Activated naive CD4-positive, alpha-beta T cell treated with anti-CD3 and anti-CD28 coated beads, Interleukin-2, amount 10 ng/mL, durations not matched to agents 7 days and 5 days (primary cell): ENCODE data around the gene COPG1.

Experiments
- CTCF ChIA-PET: fragments of 350-600 bp; sonication (Branson Sonifier 250); formaldehyde crosslinking; loops from one replicate; lab custom pipeline; 2021; ENCODE audit warnings: antibody characterized with exemption; lab: Charles Lee
- DNase-seq: peaks from one replicate; pipeline ENCODE4 v3.0.0-alpha.2; 2020
- H3K27ac Mint-ChIP-seq: one replicate; pipeline ENCODE4 v1.8.0; 2021; ENCODE audit warnings: mild to moderate bottlenecking, moderate library complexity, mixed read lengths
- H3K27me3 Mint-ChIP-seq: one replicate; pipeline ENCODE4 v1.8.0; 2021; ENCODE audit warnings: mild to moderate bottlenecking, mixed read lengths
- H3K36me3 Mint-ChIP-seq: one replicate; pipeline ENCODE4 v1.8.0; 2021; ENCODE audit warnings: mixed read lengths
- H3K4me1 Mint-ChIP-seq: one replicate; pipeline ENCODE4 v1.8.0; 2021; ENCODE audit warnings: mixed read lengths
- H3K4me3 Mint-ChIP-seq: one replicate; pipeline ENCODE4 v1.8.0; 2021; ENCODE audit warnings: mild to moderate bottlenecking, moderate library complexity, mixed read lengths
- H3K9me3 Mint-ChIP-seq: one replicate; pipeline ENCODE4 v1.8.0; 2021; ENCODE audit warnings: mixed read lengths

Gene COPG1

GRCh38 chr3:129304962-129305222, 55.5 kb downstream of the COPG1 start:
- CTCF ChIA-PET, result interaction anchor here (1.2 kb wide), 1 partner anchor 24 kb away, joined by 3 read pairs; no protein-coding TSS in a partner anchor
- Mint-ChIP-seq H3K27me3 (no peaks in the 10 kb centered on the region), H3K9me3 (no peaks in the 10 kb centered on the region), H3K4me3 (no peak overlapping the region), H3K36me3 (peaks cover 49% of the 10 kb centered on the region), H3K4me1 (peaks cover 32% of the 10 kb centered on the region), H3K27ac (no peak overlapping the region)
- DNase-seq, result no peak

DNA sequence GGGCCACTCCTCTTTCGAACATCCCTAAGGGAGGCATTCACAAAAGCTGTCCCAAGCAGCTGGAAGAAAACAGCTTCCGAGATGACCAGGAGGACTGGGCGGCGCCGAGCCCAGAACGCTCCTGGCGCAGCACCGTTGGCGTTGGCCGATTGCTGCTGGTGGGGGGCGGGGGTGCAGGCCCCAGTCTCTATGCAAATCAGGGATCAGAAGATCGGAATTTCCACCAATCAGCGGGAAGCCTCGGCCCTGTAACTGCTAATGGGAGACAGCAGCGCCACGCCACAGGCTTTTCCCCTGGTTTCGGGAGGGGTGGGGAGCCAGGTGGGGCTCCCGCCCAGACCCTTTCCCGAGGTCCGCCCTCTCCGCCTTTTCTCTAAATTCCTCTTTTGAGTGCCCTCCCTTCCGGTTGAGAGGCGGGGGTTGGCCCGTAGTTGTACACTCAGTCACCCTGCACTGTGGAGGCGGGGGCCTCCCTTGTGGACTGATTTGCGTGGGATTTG, 56.2 kb downstream of the COPG1 start:
- Mint-ChIP-seq H3K36me3 (peaks cover 48% of the 10 kb centered on the region), H3K27ac (no peak overlapping the region), H3K4me3 (no peak overlapping the region), H3K9me3 (no peaks in the 10 kb centered on the region), H3K27me3 (no peaks in the 10 kb centered on the region), H3K4me1 (peaks cover 32% of the 10 kb centered on the region)
- CTCF ChIA-PET, result no interaction called here
- DNase-seq, result no peak

DNA sequence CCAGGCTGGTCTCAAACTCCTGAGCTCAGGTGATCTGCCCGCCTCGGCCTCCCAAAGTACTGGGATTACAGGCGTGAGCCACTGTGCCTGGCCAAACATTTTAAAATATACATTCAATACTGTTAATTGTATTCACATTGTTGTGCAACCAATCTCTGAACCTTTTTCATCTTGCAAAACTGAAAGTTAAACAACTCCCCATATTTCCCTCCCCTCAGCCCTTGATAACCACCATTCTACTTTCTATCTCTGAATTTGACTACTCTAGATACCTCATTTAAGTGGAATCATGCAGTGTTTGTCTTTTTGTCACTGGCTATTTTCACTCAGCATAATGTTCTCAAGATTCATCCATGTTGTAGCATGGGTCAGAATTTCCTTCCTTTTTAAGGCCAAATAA, 59.2 kb downstream of the COPG1 start:
- no peak for DNase-seq
- Mint-ChIP-seq H3K36me3 (peaks cover 31% of the 10 kb centered on the region), H3K4me1 (peaks cover 47% of the 10 kb centered on the region), H3K9me3 (no peaks in the 10 kb centered on the region), H3K27ac (no peak overlapping the region), H3K27me3 (no peaks in the 10 kb centered on the region), H3K4me3 (no peak overlapping the region)
- CTCF ChIA-PET, result no interaction called here

- H3K4me1 Mint-ChIP-seq, result peaks cover 43% of the 10 kb centered on the region
- H3K4me3 Mint-ChIP-seq, result no peak overlapping the region
- H3K27me3 Mint-ChIP-seq, result no peaks in the 10 kb centered on the region
- no peaks in the 10 kb centered on the region for H3K9me3 Mint-ChIP-seq
- no peak overlapping the region for H3K27ac Mint-ChIP-seq
- H3K36me3 Mint-ChIP-seq, result peaks cover 23% of the 10 kb centered on the region
- DNase-seq, result no peak
- CTCF ChIA-PET, result interaction anchor here (1.0 to 2.0 kb wide), 3 partner anchors 13 to 340 kb away, joined by 3 to 4 read pairs (median 3); no protein-coding TSS in a partner anchor
These were observed 61.0 kb downstream of the COPG1 start for GRCh38 chr3:129310111-129311011.

DNA sequence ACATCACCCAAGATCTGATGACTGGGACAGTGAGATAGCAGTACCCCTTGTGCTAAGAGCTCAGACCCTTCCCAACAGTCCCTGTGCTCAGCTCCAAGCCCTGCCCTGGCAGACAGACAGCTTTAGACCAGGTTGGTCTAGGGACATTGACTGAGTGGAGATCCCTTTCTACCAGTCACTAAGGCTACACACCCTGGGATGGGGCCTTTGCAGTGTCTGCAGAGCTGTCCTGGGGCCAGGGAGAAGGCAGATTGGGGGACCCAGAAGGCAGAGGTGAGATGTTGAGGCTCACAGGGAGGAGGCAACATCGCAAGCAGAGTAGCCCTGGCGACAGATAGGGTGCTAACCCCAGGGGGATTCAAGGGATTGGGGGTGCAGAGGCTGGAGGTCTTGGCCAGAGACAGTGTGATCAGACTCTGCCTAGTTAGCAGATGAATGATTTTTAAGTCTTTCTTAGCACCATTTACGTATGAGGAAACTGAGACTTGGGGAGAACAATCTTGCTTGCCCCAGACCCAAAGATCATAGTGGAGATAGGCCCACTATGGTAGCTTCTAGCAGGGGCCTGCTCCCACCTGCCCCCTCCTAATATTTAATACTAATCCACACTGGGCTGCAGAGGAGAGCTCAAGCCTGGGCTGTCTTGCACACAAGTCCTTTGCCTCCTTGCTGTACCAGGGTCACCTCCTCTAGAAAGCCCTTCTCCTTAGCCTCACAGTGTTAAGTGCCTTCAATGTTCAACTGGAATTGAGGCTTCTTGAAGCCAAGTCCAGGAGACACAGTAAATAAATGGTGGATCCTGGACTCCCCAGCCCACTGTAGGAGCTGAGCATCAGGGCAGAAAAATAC, 61.9 kb downstream of the COPG1 start:
- no peak overlapping the region for H3K27ac Mint-ChIP-seq
- CTCF ChIA-PET, result interaction anchor here (1.0 to 2.0 kb wide), 4 partner anchors 14 to 340 kb away, joined by 3 to 5 read pairs (median 4); no protein-coding TSS in a partner anchor
- H3K4me3 Mint-ChIP-seq, result no peak overlapping the region

DNA sequence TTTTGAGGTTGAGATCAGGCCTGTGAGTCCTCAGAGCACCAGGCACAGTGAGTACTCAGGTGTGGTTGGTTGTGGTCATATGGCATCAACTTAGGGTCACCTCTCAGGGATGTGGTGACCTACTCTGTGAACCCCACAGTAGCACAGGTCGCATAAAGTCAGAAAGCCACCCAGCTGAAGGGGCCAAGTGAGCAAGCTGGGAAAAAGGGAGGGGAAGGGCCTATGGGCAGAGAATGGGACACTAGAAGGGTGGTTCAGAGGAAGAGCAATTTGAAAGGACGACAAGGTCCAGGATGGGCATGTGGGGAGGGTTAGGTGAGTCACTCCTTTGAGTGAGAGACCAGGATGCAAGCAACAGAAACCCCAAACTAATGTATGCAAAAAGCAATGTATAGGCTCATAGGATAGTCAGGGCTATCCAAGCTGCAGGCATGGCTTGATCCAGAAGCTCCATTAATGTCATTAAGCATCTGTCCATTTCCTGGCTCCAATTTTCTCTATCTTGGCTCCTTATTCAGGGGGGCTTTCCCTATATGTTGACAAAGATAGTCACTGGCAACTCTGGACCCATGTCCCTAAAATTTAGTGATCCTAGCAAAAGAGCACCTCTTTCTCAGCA, 62.7 kb downstream of the COPG1 start:
- CTCF ChIA-PET, result interaction anchor here (1.4 to 2.0 kb wide), 2 partner anchors 15 to 66 kb away, joined by 4 to 5 read pairs; no protein-coding TSS in a partner anchor
- Mint-ChIP-seq H3K4me1 (peaks cover 35% of the 10 kb centered on the region), H3K36me3 (peaks cover 12% of the 10 kb centered on the region), H3K27ac (no peak overlapping the region), H3K9me3 (no peaks in the 10 kb centered on the region), H3K27me3 (peaks cover 10% of the 10 kb centered on the region), H3K4me3 (no peak overlapping the region)
- DNase-seq, result no peak

More for the DNA sequence above, 61.9 kb downstream of the COPG1 start:
- Mint-ChIP-seq H3K27me3 (peaks cover 8% of the 10 kb centered on the region), H3K9me3 (no peaks in the 10 kb centered on the region), H3K4me1 (peaks cover 36% of the 10 kb centered on the region), H3K36me3 (peaks cover 19% of the 10 kb centered on the region)
- no peak for DNase-seq

DNA sequence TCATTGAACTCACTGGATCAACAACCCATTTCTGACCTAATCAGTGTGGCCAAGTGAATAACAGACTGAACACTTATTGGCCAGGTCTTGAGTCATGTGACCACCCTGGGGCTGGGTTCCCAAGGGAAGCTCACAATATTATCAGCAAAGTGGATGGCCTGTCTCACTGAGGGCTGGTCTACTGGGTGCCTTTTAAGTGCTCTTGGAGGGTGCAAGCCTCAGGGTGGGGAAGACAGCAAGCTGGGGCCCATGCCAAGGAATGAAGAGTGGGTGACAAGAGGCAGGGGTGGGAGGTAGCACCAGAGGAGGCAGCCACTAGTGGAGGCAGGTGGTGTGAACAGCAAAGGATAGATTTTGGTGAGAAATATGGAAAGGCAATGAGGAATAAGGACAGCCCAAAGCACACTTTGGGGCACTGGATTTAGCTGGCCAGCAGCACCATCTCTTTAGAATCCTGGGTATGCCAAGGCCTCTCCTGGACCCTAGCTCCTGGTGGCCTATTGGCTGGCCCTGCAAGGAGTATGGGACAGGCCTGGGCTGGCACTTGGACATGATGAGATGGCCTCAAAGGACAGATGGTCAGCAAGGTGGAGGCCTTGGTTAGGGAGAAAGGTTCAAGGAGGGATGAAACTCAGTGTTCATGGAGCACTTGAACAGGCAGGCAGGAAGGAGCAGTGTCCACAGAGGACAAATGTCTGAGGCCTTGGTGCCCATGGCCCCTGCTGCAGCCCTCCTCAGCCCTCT, 63.4 kb downstream of the COPG1 start:
- no peaks in the 10 kb centered on the region for H3K9me3 Mint-ChIP-seq
- no peak for DNase-seq
- peaks cover 12% of the 10 kb centered on the region for H3K36me3 Mint-ChIP-seq
- CTCF ChIA-PET, result interaction anchor here (1.4 to 2.0 kb wide), 4 partner anchors 15 to 342 kb away, joined by 3 to 7 read pairs (median 4); no protein-coding TSS in a partner anchor
- H3K4me3 Mint-ChIP-seq, result peak overlapping the region; percentile 96
- peaks cover 14% of the 10 kb centered on the region for H3K27me3 Mint-ChIP-seq
- H3K4me1 Mint-ChIP-seq, result peaks cover 37% of the 10 kb centered on the region
- H3K27ac Mint-ChIP-seq, result peak overlapping the region; percentile 15

- Mint-ChIP-seq H3K9me3 (no peaks in the 10 kb centered on the region), H3K4me3 (peak overlapping the region; percentile 96), H3K36me3 (peaks cover 12% of the 10 kb centered on the region), H3K4me1 (peaks cover 36% of the 10 kb centered on the region), H3K27ac (peak overlapping the region; percentile 83), H3K27me3 (peaks cover 16% of the 10 kb centered on the region)
- CTCF ChIA-PET, result interaction anchor here (0.9 to 1.8 kb wide), 3 partner anchors 29 to 343 kb away, joined by 3 to 7 read pairs (median 3); no protein-coding TSS in a partner anchor
- DNase-seq, result no peak
These were observed 63.9 kb downstream of the COPG1 start for GRCh38 chr3:129313415-129313664.

DNA sequence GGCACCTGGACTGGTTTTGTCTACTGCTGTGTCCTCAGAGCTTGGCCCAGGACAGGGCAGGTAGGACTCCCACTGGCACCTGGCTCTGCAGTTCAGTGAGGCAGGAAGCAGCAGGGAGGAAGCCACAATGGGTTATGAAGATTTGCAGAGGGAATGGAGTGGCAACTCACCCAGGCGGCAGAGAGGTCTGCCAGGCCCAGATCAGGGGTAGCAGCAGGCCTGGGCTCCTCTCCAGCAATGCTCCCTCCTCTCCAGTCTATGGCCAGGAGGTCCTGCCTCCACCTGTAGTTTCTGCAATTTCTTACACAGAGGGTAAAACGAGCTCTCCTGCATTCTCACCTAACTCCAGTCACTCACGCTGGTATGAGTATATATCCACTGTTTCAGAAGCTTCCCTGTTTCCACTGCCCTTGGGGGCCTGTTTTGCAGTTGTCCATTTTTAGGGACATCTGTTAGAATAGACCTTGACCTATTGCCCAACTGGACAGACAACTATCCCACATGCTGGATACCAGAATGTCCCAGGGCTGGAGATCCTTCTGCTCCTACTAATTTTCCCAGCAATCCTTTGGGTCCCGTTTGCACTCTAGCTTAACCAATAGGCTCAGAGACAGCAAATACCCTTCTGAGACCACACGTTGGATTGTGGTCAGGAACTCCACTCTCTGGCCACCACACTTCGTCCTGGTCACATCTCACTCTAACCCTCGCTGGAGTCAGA, 64.4 kb downstream of the COPG1 start:
- Mint-ChIP-seq H3K4me3 (peak overlapping the region; percentile 96), H3K9me3 (no peaks in the 10 kb centered on the region), H3K4me1 (peaks cover 32% of the 10 kb centered on the region), H3K27me3 (peaks cover 21% of the 10 kb centered on the region), H3K36me3 (peaks cover 9% of the 10 kb centered on the region), H3K27ac (peak overlapping the region; percentile 83)
- peak; percentile 38 for DNase-seq
- CTCF ChIA-PET, result interaction anchor here (0.9 to 1.8 kb wide), 3 partner anchors 30 to 343 kb away, joined by 3 to 7 read pairs (median 3); no protein-coding TSS in a partner anchor

- CTCF ChIA-PET, result interaction anchor here (0.9 to 1.8 kb wide), 3 partner anchors 31 to 344 kb away, joined by 3 to 7 read pairs (median 3); no protein-coding TSS in a partner anchor
- Mint-ChIP-seq H3K9me3 (no peaks in the 10 kb centered on the region), H3K4me1 (peaks cover 30% of the 10 kb centered on the region), H3K4me3 (peak overlapping the region; percentile 96), H3K27me3 (peaks cover 21% of the 10 kb centered on the region), H3K36me3 (peaks cover 9% of the 10 kb centered on the region), H3K27ac (peak overlapping the region; percentile 83)
- DNase-seq, result peak; percentile 81
These were observed 65.2 kb downstream of the COPG1 start for GRCh38 chr3:129314386-129315222.

DNA sequence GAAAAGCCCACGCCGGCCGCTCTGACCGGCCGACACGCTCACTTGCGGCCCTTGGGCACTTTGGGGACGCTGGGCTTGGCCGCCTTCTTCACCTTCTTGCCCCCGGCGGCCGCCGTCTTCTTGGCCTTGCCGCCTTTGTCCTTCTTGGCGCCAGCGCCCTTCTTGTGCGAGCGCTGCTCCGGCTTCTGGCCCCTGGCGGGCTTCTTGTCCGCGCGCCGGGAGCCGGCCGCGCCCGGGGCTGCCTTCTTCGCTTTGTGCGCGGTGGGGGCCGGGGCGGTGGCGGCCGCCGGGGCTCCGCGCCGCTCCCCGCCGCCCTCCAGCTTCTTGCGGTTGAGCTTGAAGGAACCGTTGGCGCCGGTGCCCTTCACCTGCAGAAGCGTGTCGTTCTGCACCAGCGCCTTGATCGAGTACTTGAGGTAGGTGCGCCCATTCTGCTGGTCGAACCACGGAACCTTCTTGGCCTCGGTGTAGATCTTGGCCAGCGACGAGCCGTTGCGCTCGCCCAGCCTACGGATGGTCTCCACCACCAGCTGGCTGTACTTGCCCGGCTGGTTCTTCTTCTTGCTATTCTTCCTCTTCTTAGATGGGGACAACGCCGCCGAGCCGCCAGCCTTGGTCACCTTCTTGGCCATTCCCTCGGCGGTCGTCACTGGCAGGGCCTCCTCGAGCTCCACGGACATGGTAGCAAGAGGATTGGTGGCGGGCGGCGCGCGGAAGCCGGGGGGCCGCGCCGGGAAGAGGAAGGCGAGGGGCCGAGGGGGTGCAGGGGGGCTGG, 66.0 kb downstream of the COPG1 start:
- peaks cover 9% of the 10 kb centered on the region for H3K36me3 Mint-ChIP-seq
- peaks cover 26% of the 10 kb centered on the region for H3K27me3 Mint-ChIP-seq
- H3K4me1 Mint-ChIP-seq, result peaks cover 30% of the 10 kb centered on the region
- no peaks in the 10 kb centered on the region for H3K9me3 Mint-ChIP-seq
- DNase-seq, result peak; percentile 61
- CTCF ChIA-PET, result interaction anchor here (0.9 to 2.0 kb wide), 14 partner anchors 8 to 345 kb away, joined by 3 to 16 read pairs (median 4); partner anchors contain the start of genes COPG1, MBD4 and RAB43
- peak overlapping the region; percentile 93 for H3K27ac Mint-ChIP-seq
- H3K4me3 Mint-ChIP-seq, result peak overlapping the region; percentile 96
